GM12873 (cell line): ENCODE data around the gene MOGAT1.

ENCODE experiments used
- CTCF ChIP-seq: IDR thresholded peaks from 2 replicates; pipeline ENCODE4 v1.5.1; 2012; ENCODE audit warnings: low read depth, mild to moderate bottlenecking, moderate library complexity, low read length, control low read depth; ENCODE audit not compliant: insufficient read depth; ENCODE audit errors: missing control alignments

The MOGAT1 gene

GRCh38 chr2:222655787-222656525, 15.5 kb upstream of the MOGAT1 start, which contains the start of gene FARSB:
Gene FARSB (minus strand): TSS chr2:222656092. CDS start chr2:222656073, 19 bp downstream.
- no peak for TF ChIP-seq CTCF

- no peak for TF ChIP-seq CTCF
Observed at GRCh38 chr2:222656526-222657446, 14.7 kb upstream of the MOGAT1 start.

GRCh38 chr2:222663479-222663878, 8.0 kb upstream of the MOGAT1 start:
- TF ChIP-seq CTCF, result no peak

GRCh38 chr2:222668494-222669154, 2.8 kb upstream of the MOGAT1 start:
- TF ChIP-seq CTCF, result no peak

GRCh38 chr2:222669353-222669752, 2.1 kb upstream of the MOGAT1 start:
- TF ChIP-seq CTCF, result no peak

GRCh38 chr2:222670191-222671038, 1.0 kb upstream of the MOGAT1 start:
- TF ChIP-seq CTCF, result no peak
